Activated T-cell treated with anti-CD3 and anti-CD28 coated beads for 1 hour (primary cell): Measurements from ENCODE around the gene ITGA2B.
A peak's percentile ranks its signal among the peaks of the same experiment; 100 is the strongest.
"Not testable (repeated sequence)": the region's sequence is repeated elsewhere in the genome, so short reads cannot be mapped to it uniquely, and the experiment has no call there.

Experiments used
- DNase-seq: peaks from one replicate; pipeline ENCODE4 v3.0.0-alpha.2; 2020; ENCODE audit warnings: low read depth

ITGA2B gene

DNA sequence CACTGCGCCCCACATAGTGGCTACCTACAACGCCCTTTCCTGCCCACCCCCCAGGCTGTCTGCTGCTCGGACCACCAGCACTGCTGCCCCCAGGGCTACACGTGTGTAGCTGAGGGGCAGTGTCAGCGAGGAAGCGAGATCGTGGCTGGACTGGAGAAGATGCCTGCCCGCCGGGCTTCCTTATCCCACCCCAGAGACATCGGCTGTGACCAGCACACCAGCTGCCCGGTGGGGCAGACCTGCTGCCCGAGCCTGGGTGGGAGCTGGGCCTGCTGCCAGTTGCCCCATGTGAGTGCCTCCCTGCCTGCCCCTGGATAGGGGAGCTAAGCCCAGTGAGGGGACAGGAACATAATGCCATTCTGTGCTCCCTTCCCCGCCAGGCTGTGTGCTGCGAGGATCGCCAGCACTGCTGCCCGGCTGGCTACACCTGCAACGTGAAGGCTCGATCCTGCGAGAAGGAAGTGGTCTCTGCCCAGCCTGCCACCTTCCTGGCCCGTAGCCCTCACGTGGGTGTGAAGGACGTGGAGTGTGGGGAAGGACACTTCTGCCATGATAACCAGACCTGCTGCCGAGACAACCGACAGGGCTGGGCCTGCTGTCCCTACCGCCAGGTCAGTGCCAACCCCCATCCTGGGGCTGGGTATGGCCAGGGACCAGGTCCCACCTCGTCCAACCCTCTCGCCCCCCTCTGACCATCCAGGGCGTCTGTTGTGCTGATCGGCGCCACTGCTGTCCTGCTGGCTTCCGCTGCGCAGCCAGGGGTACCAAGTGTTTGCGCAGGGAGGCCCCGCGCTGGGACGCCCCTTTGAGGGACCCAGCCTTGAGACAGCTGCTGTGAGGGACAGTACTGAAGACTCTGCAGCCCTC is 37.3 kb downstream of the ITGA2B start:
- no peak for DNase-seq

GRCh38 chr17:44351464-44351863 is 38.0 kb downstream of the ITGA2B start:
- no peak for DNase-seq

DNA sequence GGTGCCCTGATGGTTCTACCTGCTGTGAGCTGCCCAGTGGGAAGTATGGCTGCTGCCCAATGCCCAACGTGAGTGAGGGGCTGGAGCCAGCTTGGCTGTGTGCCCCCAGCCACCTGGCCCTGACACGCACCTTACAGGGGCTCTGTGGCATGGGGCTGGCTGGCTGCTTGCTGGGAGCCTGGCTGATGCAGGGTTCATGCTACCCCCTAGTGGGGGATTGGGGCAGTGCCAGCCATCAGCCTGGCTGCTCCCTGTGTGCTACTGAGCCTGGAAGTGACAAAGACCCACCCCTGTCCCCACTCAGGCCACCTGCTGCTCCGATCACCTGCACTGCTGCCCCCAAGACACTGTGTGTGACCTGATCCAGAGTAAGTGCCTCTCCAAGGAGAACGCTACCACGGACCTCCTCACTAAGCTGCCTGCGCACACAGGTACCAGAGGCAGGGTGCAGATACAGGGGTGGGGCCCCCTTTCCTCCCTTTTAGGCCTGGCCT is 38.7 kb downstream of the ITGA2B start:
- peak; percentile 67 for DNase-seq

- DNase-seq: no peak
Observed at GRCh38 chr17:44349553-44350070, 39.8 kb downstream of the ITGA2B start.

DNA sequence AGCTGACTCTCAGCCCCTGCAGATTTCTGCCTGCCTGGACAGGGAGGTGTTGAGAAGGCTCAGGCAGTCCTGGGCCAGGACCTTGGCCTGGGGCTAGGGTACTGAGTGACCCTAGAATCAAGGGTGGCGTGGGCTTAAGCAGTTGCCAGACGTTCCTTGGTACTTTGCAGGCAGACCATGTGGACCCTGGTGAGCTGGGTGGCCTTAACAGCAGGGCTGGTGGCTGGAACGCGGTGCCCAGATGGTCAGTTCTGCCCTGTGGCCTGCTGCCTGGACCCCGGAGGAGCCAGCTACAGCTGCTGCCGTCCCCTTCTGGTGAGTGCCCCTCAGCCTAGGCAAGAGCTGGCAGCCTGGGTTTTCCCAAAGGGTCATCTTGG is 40.5 kb downstream of the ITGA2B start:
- no peak for DNase-seq

DNA sequence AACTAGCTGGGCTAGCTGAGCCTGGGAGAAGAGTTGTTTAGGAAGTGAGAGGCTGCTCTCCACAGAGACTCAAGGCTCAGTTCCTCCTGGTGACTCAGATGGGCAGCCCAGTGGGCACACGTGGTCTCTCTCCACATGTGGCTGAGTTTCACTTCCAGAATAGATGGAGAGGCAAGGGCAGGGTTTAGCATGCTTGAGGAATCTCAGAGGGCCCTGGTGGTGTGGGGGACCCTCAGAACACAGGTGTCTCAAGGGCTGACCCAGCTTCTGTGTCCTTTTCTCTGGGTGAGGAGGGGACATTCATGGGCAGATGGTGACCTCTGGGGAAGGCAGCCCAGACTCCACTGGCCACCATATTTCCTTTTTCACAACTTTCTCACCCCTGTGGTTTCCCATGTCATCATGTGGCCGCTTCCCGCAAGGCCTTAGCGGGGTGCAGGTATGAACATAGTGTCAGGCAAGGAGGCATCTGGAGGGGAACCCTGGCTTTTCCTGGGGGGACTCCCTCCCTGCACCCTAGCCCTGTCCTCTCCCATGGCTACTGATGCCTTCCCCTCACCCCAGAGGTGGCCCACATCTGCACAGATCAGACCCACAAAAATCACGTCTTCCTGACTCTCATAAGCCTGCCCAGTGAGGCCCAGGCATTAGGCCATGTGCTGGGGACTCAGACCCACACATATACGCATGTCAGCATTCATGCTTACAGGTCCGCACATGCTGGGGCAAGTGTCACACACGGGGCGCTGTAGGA is 41.0 kb downstream of the ITGA2B start:
- DNase-seq: no peak

DNA sequence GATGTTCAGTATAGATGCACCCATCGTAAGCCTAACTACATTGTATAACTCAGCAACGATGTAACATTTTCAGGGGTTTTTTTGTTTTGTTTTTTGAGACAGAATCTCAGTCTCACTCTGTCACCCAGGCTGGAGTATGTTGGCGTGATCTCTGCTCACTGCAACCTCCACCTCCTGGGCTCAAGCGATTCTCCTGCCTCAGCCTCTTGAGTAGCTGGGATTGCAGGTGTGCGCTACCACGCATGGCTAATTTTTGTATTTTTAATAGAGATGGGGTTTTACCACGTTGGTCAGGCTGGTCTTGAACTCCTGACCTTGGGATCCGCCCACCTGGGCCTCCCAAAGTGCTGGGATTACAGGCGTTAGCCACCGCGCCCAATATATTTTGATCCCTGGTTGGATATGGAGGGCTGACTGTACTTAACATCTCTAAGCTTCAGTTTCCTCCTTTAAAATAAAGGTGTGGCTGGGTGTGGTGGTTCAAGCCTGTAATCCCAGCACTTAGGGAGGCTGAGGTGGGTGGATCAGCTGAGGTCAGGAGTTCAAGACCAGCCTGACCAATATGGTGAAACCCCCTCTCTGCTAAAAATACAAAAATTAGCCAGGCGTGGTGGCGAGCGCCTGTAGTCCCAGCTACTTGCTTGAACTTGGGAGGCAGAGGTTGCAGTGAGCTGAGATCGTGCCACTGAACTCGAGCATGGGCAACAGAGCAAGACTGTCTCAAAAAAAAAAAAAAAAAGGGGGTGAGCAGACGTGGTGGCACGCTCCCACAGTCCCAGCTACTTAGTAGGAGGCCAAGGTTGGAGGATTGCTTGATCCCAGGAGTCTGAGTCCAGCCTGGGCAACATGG is 42.0 kb downstream of the ITGA2B start:
- not testable (repeated sequence) for DNase-seq

GRCh38 chr17:44346064-44346844 is 43.2 kb downstream of the ITGA2B start:
- DNase-seq: no peak

DNA sequence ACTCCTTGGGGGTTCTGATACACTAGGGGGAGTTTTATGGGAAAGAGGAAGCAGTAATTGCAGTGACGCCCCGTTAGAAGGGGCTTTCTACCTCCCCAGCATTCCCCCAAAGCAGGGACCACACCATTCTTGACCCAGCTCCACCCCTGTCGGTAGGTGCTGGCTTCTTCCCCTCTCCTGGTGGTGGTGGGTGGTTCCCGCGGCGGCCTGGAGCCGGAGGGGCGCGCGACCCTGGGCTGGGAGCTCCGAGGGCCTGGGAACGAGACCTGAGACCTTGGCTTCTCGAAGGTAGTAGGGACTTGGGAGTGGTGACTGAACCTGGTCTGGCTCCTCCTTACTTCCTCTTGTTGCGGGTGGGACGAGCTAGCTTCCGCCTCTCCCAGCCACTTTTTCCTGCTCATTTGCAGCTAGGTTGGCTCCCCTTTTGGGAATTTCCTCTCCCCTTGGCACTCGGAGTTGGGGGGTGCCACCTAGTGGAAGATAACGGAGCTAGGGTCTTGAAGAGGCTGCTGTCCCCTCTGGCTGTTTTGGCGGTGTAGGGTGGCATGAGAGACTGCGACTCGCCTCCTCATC is 43.9 kb downstream of the ITGA2B start:
- no peak for DNase-seq

GRCh38 chr17:44344939-44345453 is 44.5 kb downstream of the ITGA2B start, which contains the start of gene GRN:
TSS of gene GRN (plus strand) at chr17:44345302. CDS start at chr17:44349165, 3,863 bp downstream.
- peak; percentile 72 for DNase-seq

- no peak for DNase-seq
Observed at GRCh38 chr17:44343510-44344209, 45.8 kb downstream of the ITGA2B start.

GRCh38 chr17:44340553-44340952 is 48.9 kb downstream of the ITGA2B start:
- DNase-seq: not testable (repeated sequence)

DNA sequence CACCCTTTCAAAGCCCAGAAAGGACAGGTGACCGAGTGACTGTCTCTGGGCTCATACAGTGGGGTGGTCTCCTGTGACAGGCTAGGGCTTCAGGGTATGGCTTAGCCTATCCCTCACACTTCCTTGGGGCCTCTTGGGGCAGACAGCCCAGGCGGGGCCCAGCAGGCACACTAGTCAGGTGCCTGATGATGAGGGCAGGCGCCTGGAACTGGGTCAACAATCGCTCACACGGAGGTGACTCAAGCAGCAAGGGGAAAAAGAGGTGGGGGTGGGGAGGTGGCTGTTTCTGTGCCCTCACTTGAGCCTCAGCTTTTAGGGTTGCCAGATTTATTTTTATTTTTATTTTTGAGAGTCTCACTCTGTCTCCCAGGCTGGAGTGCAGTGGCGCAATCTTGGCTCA is 50.7 kb downstream of the ITGA2B start:
- no peak for DNase-seq

- no peak for DNase-seq
Observed at GRCh38 chr17:44335968-44336367, 53.5 kb downstream of the ITGA2B start.

GRCh38 chr17:44335564-44335963 is 53.9 kb downstream of the ITGA2B start:
- DNase-seq: no peak

GRCh38 chr17:44334727-44335126 is 54.7 kb downstream of the ITGA2B start:
- DNase-seq: no peak

DNA sequence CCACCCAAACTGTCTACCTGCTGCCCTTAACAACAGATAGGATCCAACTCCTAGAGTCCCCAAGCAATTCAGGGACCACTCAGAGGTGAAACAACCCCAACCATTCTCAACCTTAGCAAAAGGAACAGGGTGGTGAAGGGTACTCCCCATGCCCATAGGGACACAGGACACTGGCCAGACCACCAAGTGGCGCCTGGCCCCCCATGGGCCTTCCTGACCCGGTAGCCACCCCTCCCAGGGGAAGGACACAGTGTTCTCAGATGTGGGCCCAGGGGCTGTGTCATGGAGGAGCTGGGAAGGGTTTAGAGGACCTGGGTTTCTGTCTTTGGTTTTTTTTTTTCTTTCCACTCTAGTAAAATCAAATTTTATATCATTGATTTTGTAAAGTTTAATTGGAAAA is 55.1 kb downstream of the ITGA2B start:
- no peak for DNase-seq

GRCh38 chr17:44333371-44333770 is 56.1 kb downstream of the ITGA2B start:
- DNase-seq: no peak

DNA sequence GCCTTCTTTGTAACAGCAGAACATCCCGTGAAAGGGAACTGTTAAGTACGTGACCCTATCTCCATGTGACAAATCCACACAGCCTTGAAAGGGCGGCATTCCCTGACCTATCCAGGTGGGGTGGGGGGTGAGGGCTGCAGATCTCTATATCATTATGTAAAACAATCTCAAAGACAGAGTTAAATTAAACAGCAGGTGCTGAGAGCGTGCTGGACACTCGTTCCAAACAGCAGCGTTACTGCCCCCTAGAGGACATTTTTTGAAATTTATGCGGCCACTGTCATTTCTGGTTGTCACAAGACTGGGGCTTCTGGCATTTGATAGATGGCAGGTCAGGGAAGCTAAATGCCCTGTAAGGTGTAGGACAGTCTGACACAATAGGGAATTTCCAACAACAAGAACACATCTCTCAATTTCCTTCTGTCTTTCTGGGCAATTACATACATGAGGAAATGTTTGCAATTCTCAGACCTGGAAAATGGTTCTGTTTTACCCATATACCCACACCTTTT is 58.1 kb downstream of the ITGA2B start:
- DNase-seq: peak; percentile 48

- not testable (repeated sequence) for DNase-seq
Observed at GRCh38 chr17:44330263-44330662, 59.2 kb downstream of the ITGA2B start.
